ENCODE results near the gene TRABD2B.
"Not testable (repeated sequence)": the region's sequence is repeated elsewhere in the genome, so short reads cannot be mapped to it uniquely, and the experiment has no call there.

The TRABD2B gene

DNA sequence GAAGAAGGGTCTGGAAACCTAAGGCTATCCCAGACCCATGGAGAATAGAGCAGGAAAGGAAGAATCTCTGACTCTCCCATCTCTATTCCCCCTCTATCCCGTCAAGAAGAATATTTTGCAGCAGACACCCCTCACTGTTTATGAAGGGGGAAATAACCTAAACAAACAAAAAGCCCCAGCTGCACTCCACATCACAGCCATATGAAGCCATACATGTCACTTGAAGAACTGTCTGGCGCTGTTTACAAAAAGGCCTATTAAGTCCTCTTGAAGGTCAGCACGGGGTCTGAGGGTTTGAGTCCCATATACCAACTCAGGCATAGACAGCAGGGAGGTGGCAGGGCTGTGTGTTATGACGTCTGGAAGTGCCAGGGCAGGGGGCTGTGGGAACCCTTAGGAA lies 31.4 kb downstream of the TRABD2B start:
- no peak for DNase-seq (ENCODE audit: low spot score)

DNA sequence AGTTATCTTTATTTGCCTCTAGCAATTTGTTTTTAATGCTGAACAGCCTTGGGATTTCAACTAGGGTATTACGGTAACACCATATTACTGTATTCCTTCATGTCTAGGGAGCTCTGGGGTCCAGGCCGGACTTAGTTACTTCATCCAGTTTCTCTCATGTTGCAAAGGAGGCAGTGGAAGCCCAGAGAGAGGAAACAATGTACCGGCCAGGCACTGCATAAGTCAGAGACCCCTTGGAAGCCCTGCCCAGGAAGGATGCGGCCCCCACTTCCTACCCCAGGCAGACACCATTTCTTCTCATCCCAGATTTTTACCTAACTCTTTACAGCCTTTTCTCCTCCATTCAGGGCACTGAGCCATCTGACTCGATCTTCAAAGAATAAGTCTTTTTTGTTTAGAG lies 32.5 kb downstream of the TRABD2B start:
- no peak for DNase-seq (ENCODE audit: low spot score)

DNA sequence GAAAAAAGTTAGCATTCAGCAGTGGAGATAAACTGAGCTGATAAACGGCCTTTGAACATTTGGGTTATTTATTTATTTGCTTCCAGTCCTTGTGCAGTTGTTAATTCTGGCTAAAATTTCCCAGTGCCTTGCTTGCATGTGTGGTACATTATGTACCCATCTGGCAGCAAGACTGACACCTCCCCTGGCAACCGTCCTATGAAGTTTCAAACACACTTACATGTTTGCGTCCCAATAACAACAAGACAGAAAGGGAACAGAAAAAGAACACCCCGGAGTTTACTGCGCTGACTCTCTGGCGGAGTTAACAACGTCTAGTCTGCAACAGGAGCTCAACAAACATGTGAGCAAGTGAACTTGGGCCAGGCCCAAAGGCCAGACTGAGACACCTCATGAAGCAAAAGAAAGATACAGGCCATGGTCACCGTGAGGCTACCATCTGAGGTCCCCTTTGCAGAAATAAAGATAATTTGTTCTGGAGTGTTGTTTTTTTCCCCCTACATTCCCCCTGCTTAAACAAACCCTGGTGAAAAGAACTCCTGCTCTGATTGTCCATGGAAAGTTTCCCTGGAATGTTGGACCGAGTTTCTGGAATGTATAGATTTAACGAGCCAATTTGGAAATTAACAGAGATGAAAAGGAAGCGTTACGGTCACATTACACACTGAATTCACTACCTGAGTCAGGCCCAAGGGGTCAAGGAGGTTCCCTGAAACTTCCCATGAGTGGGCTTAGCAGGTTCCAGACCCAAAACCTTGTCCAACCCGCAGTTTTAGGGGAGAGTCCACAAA lies 33.4 kb downstream of the TRABD2B start:
- DNase-seq (ENCODE audit: low spot score) = no peak

DNA sequence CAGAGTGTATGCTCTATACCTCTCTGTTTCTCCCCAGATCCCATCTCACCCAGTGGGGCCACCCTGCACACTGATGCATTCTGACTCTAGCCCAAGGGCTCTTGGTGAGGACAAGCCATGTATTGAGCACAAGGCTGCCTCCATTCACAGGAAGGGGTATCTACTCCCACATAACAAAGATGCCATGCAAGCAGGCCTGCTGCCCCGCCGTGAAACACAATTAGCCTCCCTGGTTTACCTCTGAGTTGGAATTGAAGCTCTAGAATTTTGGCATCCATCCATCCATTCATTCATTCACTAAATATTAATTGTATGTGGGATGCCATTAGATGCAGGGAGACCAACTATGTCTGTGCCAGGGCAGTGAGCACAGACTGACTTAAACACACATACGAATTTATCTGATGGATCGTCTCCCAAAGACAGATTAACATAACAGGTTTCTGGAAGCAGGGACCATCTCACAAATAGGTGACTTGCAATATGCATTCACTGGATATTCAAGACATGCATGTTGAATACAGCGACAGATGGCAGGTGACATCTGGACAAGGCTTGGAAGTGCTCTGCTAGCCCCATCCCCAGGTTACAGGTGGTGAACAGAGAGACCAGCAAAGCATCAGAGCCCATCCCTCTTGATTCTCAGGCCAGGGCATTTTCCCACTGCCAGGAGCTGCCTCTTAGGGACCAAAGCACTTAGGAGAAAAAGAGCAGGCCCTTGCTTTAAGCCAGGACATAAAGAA lies 34.3 kb downstream of the TRABD2B start:
- no peak for DNase-seq (ENCODE audit: low spot score)

- not testable (repeated sequence) for DNase-seq (ENCODE audit: low spot score)
Observed at GRCh38 chr1:47961835-47962234, 35.4 kb downstream of the TRABD2B start.

GRCh38 chr1:47956491-47956890 lies 40.7 kb downstream of the TRABD2B start:
- DNase-seq (ENCODE audit: low spot score) = not testable (repeated sequence)

DNA sequence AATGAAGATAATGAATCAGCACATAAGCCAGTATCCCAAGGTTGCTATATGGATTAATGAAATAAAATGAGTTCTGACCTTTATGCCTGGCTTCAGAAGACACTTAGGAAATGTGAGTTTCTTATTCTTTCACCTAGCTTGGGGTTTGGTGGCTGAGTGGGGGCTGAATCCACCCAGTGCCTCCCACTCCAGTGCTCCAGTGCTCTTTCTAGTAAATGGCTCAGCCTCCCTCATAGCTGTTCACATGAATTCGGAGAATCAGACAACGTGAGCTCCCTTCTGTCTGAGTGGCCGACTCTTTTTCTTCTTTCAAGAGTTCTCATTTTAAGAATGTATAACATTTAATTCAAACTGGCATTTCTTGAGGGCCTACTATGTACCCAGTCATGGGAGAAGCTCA lies 43.5 kb downstream of the TRABD2B start:
- DNase-seq (ENCODE audit: low spot score) = no peak

GRCh38 chr1:47951545-47952235 lies 45.5 kb downstream of the TRABD2B start:
- DNase-seq (ENCODE audit: low spot score) = no peak

GRCh38 chr1:47951026-47951425 lies 46.2 kb downstream of the TRABD2B start:
- no peak for DNase-seq (ENCODE audit: low spot score)

DNA sequence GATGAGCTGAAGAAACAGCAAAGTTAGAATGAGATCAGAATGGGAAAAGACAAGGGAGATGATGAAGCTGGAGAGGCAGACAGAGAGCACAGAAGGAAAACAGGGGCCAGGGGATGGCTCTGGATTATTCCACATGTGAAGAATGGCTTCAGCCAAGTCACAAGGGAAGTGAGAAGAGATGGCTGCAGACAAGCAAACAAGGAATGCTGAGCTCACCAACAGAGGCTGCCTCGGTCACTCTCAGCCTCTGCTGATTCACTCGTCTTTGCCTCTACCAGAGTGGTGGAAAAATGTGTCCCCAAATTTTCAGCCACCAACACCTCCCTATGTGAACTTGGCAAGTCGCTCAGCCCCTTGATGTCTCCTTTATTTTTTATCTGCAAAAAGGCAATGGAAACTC lies 46.7 kb downstream of the TRABD2B start:
- DNase-seq (ENCODE audit: low spot score) = no peak

DNA sequence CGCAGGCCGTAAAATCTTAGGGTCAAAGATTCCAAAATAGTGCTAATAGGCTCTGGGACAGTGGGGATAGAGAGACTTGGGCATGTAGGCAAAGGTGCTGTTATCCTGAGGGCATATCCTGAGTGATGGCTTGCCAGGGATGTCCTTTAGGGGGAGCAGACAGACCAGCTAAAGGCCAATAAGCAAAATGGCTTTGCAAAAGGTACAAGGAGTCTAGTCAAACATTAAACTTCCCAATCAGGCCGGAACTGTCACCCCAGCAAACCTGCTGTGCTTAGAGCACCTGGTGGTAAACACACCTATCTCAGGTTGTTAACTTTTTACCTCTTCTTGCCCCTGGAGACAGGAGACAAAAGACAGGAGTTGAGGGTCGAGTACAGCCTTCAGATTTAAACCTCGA lies 49.1 kb downstream of the TRABD2B start:
- DNase-seq (ENCODE audit: low spot score) = no peak

GRCh38 chr1:47947531-47947930 lies 49.7 kb downstream of the TRABD2B start:
- DNase-seq (ENCODE audit: low spot score) = no peak

DNA sequence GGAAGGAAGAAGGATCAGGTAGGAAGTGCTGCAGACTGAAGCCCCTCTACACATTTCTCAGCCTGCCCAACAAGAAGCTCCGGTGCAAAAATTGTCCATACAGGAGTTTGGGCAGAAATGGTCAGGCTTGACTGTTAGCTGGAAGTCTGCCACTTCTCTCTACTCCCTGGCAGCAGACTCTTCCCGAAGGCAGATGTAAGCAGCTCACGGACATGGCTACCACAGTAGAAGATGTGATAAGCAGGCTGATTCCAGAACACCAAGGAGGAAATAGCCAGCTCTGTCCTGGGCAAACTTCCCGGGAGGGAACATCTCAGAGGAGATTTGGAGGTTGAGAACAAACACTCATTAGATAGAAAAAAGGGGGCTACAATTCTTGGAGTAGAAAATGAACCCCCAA lies 52.6 kb downstream of the TRABD2B start:
- no peak for DNase-seq (ENCODE audit: low spot score)

DNA sequence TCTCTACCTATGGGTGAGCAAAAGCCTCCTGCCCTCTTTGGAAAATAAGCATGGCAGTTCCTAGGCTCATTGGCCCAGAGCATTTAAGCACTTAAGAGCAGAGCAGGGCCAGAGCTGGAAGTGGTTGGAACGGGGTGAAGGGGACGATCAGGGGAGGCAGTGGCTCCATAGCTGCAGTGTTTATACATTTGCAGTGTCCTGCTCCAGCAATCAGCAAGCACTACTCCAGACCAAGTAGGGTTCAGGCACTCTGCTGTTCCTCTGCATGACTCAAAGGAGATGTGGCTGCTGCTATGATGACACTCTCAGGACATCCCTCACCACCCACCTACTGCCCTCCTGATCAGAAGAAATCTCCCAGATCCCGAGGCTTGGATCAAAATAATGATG lies 55.0 kb downstream of the TRABD2B start:
- DNase-seq (ENCODE audit: low spot score) = no peak

- DNase-seq (ENCODE audit: low spot score) = no peak
Observed at GRCh38 chr1:47941609-47942239, 55.5 kb downstream of the TRABD2B start.

DNA sequence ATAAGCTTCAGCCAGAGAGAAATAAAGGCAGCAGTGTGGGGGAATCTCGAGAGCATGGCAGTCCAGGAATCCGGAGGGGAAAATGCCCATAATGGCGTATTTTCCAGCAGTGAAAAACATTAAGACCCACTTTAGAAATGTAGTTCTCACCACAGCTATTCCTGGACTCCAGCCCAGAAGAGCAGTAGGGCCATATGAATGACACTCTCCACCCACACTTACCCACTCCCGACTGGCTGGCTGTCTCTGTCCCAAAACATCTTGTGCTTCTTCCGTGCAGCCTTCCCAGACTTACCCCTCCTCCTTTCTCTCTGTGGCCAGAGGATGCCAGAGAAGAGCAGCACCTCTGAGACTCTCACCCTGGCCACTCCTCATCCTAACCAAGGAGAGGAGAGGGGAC lies 56.4 kb downstream of the TRABD2B start:
- no peak for DNase-seq (ENCODE audit: low spot score)

DNA sequence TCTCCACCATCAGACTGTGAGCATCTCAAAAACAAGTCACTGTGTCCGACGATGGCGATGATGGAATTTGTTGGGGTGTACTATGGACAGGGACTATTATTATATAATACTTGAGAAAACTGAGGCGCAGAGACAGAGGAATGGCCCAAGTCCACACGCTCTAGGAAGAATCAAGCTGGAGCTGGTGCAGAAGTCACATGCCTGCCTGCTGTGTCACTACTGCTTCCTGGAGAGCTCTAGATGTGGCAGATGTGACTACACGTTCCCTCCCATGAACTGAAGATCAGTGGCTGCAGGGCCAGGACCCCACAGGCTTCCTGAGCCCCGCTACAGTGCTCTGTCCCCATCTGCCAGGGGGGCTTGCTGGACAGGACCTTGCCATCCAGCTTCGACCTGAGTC lies 56.9 kb downstream of the TRABD2B start:
- DNase-seq (ENCODE audit: low spot score) = no peak

- DNase-seq (ENCODE audit: low spot score) = no peak
Observed at GRCh38 chr1:47938520-47938919, 58.7 kb downstream of the TRABD2B start.

DNA sequence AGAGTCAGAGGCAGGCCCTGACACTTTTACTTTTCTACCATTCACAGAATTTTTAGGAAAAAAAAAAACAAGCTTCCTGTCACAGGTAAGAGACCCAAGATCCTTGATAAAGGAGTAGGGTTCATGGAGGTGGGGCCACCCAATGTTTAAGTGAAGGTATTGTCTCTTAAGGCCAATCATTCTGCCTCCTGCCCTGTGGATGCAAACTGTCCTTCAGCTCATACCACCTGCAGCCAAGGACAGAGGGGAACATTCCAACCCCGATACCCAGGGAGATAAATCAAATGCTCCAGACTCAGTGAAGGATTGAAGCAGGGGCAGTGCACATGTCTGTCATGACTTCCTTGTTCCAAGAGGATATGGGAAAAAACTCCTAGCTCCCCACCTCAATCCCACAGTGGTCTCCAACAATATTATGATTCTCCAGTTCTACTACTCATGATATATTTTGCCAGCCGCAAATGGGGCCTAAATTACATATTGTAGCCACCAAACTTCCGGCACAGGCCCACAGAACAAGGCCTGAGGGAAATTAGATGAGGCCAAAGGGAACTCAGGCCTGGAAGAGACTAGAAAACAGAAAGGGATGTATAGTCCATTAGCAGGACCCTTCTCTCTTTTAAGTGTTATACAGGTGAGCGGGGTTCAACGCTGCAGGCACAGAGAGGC lies 59.5 kb downstream of the TRABD2B start:
- no peak for DNase-seq (ENCODE audit: low spot score)

DNA sequence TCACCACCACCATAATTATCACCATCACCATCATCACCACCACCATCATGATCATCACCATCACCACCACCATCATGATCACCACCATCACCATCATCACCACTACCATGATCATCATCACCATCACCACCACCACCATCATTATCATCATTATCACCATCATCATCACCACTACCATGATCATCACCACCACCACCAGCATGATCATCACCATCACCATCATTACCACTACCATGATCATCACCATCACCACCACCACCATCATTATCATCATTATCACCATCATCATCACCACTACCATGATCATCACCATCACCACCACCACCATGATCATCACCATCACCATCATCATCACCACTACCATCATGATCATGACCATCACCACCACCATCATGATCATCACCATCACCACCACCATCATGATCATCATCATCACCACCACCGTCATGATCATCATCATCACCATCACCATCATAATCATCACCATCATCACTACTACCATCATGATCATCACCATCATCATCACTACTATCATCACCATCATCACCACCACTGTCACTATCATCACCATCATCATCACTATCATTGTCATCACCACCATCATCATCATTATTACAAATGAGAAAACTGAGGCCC lies 60.2 kb downstream of the TRABD2B start:
- no peak for DNase-seq (ENCODE audit: low spot score)

- DNase-seq (ENCODE audit: low spot score) = no peak
Observed at GRCh38 chr1:47935856-47936255, 61.3 kb downstream of the TRABD2B start.

GRCh38 chr1:47935163-47935562 lies 62.0 kb downstream of the TRABD2B start:
- no peak for DNase-seq (ENCODE audit: low spot score)

Data from activated CD4-positive, alpha-beta T cell treated with anti-CD3 and anti-CD28 coated beads, Interleukin-2, Interleukin-4, amounts not matched to agents 100 ng/mL and 50 ng/mL, durations not matched to agents 16 hours and 8 hours (primary cell).